ENCODE results near the gene SLC34A2.

The SLC34A2 gene

DNA sequence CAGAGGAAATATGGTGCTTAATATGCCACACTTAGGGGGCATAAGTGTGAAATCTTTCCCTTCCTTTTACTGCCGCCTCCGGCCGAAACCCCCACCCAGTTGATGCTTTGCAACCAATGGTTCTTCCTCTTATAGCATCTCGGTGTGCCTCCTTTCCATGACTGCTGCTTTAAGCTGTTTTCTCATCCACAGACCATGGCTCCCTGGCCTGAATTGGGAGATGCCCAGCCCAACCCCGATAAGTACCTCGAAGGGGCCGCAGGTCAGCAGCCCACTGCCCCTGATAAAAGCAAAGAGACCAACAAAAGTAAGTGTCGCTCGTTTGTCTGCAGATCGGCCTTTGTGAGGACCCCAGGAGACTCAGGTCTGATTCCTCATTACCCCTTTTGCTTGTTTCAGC is 6.7 kb downstream of the SLC34A2 start:
- no peak for DNase-seq

DNA sequence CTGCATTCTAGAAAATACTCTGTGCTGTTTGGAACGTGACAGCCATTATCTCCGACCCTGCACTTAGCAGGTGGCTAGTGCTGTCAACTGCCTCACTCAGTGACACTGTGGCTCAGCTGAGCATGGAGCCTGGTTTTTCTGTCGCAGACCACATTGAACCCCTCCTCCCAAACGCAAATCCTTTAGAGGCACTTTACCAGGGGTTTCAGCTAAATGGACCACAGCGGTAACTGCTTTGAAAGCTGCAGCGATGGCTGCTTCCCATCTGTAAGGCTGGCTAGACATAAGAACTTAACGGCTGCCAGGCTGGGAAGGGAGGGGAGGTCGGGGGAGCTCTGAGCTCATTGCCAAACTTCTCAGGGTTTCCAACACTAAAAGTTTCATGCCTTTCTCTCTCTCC is 8.1 kb downstream of the SLC34A2 start:
- DNase-seq, result no peak

DNA sequence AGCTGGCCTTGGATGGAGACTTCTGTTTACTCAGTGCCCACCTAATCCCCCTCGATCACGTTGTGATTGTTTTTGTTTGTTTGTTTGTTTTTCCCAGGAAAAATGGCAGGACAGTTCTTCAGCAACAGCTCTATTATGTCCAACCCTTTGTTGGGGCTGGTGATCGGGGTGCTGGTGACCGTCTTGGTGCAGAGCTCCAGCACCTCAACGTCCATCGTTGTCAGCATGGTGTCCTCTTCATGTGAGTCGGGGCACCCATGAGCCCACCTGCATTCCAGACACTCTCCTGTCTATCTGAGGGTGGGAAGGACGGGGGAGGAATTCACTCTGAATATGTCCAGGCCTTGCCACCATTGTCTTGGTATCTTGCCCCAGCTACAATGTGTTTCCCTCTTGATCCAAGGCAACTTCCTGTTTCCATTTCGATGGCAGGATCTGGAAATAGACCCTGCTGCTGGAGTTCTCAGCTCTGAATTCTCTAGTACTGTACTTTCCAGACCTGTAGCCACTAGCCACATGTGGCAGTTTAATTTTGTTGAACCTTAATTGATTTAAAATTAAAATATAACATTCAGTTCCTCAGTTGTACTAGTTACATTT is 10.5 kb downstream of the SLC34A2 start:
- DNase-seq, result no peak

DNA sequence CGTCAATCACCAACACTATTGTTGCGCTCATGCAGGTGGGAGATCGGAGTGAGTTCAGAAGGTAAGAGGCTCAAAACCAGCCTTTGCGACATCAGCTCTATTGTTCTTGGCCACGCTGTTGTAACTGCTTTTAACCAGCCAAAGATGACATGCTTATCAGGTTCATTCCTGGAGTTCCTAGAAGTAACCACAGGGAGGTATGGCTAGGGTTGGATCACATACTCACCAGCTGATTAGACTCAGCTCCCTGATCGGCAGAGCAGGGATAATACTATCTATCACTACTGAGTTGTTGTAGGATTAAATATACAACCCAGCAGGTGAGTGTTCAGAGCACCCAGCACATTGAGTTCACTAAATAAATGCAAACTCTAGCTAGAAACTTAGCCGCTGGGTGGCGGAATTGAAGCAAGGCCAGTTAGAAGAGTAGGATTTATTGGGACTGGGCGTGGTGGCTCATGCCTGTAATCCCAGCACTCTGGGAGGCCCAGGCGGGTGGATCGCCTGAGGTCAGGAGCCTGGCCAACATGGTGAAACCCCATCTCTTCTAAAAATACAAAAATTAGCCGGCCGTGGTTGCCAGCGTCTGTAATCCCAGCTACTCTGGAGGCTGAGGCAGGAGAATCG is 12.4 kb downstream of the SLC34A2 start:
- DNase-seq, result no peak

DNA sequence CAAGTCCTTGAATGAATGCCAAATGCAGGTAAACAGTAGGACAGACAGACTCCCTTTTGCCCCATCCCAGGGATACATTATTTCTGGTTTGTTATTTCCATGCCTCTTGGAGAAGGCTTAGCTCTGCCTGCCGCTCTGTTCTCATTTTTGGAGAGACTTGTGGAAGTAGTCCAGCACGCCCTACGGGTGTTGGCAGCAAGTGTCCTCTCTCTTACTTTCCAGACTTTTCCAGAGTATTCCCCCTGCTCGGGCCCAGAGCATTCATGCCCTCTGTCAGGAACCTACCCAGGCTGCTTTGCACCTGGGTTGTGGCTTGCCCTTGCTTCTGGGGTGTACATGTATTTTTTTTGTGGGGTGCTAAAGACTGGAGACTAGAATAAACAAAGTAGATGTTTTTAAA is 15.3 kb downstream of the SLC34A2 start:
- DNase-seq, result no peak

DNA sequence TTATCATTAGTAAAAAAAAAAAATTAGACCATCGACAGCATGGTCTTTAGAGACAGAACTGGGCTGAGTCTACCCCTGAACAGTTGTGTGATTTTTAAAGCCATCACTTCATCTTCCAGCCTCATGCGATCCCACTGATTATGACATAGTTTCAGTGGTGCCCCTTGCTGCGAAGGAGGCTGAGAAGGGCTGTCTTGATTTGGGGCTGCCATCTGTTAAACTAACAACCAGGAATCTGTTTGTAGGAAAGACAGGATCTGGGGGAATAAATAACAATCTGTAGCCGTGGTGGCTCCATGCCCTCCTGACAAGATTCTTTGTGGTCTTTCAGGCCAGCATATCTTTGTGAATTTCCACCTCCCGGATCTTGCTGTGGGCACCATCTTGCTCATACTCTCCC is 17.1 kb downstream of the SLC34A2 start:
- DNase-seq, result no peak

DNA sequence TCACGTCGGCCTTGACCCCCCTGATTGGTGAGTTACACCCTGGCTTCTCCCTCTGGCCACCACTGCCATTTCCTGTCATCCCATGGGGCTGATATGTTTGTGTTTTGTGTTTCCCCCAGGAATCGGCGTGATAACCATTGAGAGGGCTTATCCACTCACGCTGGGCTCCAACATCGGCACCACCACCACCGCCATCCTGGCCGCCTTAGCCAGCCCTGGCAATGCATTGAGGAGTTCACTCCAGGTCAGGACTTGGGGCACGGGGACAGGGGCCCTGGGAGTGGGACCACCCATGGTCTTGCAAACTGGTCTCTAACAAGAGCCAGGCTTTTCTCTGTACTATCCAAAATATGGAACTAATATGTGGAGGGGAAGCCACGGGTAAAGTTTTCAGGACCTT is 18.7 kb downstream of the SLC34A2 start:
- DNase-seq, result no peak

DNA sequence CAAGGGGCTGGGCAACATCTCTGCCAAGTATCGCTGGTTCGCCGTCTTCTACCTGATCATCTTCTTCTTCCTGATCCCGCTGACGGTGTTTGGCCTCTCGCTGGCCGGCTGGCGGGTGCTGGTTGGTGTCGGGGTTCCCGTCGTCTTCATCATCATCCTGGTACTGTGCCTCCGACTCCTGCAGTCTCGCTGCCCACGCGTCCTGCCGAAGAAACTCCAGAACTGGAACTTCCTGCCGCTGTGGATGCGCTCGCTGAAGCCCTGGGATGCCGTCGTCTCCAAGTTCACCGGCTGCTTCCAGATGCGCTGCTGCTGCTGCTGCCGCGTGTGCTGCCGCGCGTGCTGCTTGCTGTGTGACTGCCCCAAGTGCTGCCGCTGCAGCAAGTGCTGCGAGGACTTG is 20.6 kb downstream of the SLC34A2 start:
- no peak for DNase-seq

DNA sequence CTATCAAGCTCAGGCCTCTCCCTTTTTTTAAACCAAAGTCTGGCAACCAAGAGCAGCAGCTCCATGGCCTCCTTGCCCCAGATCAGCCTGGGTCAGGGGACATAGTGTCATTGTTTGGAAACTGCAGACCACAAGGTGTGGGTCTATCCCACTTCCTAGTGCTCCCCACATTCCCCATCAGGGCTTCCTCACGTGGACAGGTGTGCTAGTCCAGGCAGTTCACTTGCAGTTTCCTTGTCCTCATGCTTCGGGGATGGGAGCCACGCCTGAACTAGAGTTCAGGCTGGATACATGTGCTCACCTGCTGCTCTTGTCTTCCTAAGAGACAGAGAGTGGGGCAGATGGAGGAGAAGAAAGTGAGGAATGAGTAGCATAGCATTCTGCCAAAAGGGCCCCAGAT is 21.5 kb downstream of the SLC34A2 start:
- DNase-seq, result no peak

DNA sequence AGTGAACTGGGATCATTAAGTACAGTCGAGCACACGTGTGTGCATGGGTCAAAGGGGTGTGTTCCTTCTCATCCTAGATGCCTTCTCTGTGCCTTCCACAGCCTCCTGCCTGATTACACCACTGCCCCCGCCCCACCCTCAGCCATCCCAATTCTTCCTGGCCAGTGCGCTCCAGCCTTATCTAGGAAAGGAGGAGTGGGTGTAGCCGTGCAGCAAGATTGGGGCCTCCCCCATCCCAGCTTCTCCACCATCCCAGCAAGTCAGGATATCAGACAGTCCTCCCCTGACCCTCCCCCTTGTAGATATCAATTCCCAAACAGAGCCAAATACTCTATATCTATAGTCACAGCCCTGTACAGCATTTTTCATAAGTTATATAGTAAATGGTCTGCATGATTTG is 22.3 kb downstream of the SLC34A2 start:
- no peak for DNase-seq

DNA sequence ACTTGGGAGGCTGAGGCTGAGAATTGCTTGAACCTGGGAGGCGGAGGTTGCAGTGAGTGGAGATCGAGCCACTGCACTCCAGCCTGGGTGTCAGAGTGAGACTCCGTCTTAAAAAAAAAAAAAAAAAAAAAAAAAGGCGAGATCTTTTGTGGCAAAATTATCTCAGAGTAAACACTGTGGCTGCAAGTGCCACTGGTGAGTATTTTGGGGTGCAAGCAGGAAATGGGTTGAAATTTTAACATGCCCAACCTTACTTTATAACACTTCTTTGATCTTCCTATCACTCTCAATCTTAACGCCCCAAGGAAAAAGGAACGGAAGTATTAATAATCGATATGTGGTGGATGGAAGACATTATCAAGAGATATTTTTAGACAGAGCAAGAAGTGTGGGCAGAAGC is 32.1 kb downstream of the SLC34A2 start:
- DNase-seq, result no peak

DNA sequence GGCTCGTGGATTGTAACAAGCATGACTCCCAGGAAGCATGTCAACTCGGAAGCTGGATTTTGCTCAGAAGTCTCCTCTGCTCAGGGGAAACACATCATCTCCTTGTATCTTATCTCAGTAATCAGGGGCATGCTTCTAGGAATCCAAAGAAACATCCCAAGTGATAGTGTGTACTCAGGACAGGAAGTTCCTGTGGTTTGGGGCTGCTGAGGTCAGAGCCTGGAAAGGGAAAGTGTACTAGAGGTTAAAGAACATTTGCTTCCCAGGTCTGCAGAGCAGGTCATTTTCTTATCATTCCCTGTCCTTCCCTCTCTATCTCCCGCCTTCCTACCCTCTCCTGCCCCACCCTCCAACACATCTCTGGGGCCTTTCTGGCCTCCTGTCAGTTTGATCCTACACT is 38.8 kb downstream of the SLC34A2 start:
- DNase-seq, result no peak

DNA sequence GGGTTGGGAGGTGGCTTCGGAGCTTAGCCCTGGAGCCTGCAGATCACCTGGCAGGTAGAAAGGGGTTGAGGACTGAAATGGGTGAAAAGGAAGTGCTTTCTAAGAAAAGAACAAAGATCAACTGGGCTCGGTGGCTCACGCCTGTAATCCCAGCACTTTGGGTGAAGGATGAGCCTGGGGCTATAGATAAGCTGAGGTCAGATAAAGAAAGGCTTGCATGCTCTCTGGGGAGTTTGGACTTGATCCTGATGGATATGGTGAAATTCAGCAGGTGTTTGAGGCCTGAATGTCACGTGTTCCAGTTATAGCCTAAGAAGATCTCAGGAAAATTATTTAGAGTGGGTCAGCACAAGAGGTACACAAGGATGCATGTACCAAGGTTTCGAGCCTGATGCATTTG is 40.8 kb downstream of the SLC34A2 start:
- DNase-seq, result no peak

DNA sequence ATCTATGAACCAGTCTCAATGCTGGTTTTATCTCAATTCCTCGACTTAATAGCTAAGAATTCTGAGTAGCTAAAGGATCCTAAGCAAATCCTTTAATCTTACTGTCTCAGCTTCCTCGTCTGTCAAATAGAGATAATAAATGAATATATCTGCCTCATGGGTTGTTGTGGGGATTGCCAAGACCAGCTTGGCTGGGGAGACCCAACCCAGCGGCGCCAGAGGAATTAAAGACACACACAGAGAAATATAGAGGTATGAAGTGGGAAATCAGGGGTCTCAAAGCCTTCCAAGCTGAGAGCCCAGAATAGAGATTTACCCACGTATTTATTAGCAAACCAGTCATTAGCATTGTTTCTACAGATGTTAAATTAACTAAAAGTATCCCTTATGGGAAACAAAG is 41.9 kb downstream of the SLC34A2 start:
- DNase-seq, result no peak

DNA sequence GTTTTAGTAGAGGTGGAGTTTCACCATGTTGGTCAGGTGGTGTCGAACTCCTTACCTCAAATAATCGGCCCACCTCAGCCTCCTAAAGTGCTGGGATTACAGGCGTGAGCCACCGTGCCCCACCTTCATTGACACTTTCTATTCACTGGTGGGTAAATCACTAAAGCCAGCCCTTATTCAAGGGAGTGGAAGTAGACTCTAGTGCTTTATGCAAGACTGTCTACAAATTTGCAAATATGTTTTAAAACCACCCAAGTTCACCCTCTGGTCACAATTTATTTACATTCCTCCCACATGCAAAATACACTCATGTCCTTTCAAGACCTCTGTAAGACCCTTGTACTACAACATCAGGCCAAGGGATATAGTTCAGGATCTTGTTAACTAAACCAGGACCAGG is 45.0 kb downstream of the SLC34A2 start:
- no peak for DNase-seq

DNA sequence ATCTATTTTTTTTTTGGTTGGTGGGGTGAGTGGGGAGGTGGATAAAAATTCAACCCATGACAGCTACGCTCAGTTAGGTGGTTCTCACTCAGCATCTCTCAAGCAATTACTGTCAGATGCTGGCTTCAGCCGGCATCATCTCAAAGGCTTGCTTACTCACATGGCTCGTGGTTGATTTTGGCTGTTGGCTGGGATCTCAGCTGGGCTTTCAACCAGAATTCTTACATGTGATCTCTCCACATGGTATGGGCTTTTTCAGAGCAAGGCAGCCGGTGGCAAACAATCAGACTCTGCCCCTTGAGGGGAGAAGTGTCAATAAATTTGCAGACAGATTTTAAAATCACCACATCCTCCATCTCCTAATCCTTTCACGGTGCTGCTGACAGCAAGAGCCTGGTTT is 47.2 kb downstream of the SLC34A2 start:
- no peak for DNase-seq

DNA sequence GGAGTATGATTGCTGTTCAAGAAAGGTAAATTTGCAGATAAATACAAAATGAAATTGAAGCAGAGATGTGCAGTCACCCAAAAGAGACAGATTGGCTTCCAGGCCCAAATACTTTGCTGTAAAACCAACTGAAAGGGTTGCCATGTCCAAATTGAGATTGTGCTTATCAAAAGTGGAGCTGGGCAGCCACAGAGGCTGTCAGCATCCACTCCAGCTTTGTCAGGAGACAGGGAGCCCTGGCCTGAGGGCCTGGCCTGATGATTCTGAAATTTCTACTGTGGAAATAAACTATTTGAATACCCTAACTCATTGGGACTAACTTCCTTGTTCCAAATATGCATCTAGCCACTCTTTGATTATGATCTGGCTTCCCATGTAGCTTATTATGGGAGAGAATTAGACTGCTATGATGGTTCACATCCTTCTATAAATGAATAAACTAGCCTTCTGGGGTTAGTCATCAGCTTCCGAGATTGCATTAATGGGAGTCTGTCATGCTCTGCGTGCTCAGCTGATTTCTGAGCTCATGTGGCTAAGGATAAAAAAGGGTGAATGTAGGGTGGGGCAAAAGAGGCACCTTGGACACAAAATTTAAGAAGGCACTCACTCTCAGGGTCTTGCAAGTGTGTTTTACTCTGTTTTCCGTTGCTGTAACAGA is 48.2 kb downstream of the SLC34A2 start:
- DNase-seq, result no peak

DNA sequence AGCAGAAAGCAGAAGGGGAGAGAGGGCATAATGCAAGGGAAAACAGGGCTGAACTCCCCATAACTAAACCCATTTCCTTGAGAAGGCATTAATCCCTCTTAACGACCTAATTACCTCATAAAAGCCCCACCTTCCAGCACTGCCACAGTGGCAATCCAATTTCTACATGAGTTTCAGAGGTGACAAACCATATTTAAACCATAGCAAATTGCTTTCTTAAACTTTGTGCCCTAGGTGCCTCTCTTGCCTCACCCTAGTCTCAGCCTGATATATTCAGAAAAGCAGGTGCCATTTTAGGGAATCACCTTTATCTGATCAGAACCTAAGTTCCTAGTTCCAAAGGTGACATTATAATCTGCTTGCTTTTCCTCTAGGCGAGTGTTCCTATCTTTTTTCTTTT is 48.9 kb downstream of the SLC34A2 start:
- no peak for DNase-seq

DNA sequence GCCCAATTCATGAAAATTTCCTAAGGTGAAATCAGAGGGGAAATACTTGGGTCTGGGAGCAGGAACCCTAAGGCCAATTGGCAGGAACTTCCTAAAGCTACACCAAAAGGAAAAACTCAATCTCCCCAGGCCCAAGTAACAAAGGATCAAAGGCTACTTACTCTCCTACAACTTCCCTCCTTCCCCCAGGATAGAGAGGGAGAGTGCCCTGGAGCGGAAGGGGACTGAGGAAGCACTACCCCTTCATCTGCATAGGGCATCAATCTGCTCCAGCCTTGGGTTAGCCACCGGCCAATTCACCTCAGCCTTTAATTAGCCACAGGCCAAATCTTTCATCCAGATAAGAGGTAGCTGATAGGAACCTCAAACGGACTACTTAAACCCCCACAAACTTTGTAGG is 55.0 kb downstream of the SLC34A2 start:
- DNase-seq, result no peak

DNA sequence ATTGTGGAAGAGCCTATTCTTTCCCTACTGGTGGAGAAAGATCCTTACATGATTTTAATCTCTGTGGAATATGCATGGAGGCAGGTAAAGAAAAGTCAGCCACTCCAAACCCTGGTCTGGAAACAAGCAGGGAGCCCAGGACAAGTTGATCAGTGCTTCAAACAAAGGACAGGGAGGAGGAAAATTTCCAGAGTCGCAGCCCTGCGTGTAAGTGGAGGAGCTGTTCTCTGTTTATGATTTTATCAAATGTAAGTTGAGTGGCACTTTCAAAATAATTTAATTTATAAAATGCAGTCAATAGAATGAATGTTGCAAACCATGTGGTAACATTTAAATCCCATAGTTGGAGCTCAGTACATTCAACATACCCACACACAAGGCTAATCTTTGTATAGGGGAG is 57.0 kb downstream of the SLC34A2 start:
- DNase-seq, result no peak

DNA sequence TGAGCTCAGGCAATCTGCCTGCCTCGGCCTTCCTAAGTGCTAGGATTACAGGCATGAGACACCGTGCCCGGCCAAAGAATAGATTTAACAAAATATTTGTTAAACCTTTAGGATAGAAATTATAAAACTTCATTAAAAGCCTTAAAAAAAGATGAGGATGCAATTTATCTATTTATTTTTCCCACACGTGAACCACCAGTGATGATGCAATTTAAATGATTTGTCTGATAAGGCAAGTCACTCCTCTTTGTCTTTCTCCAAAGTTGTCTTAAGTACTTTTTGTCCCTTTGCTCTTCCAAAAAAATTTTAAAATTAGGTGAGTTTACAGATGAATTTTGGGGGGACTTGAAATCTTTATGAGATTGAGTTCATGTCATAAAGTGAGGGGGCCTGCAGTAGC is 58.2 kb downstream of the SLC34A2 start:
- DNase-seq, result no peak

DNA sequence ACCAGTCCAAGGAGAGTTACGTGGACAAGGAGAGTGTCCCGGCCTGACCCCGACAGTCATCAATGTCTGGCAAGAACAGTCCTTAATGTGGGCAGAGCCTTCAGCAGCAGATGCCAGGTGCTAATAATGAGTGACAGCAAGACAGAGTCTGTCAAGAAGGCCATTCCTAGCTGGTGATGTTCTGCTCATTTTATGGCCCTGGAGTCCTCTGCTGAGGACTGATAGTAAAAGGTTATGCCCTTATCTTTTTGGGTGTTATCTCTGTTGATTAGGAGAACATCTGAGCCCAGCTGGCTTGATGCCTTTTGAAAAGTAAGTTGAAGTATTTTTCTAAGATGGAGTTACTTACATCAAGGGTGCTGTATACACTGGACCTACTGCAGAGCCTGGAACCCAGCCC is 67.3 kb downstream of the SLC34A2 start:
- DNase-seq, result no peak

DNA sequence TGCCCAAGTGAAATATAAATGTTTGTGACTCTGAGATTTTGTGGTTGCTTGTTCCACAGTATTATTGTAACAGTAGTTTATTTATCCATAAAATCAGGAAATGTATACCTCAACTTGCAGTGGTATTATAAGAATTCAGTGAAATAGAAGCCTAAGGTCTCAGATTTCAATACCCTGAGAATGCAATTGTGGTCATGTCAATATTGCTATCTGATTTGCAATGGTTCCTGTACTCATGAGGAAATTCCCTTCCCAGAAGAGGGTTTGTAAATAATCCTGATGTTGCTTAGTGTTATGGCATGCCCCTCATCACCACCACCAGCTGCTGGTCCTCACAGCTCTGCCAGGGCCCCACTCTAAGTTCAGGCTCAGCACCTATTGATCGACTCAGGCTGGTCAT is 67.8 kb downstream of the SLC34A2 start:
- DNase-seq, result no peak

DNA sequence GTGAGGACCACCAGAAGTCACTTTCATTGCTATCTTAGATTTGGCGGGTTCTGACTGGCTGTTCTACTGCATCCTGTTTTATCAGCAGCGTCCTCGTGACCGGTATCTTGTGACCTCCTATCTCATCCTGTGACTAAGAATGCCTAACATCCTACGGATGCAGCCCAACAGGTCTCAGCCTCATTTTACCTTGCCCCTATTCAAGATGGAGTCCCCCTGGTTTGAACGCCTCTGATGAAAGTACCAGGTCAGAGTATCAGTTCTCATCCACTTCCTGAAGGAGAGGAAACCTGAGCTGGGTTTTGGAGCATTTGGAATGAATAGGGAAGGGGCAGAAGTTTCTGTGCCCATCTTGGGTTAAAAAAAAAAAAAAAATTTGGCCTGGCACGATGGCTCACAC is 70.2 kb downstream of the SLC34A2 start:
- no peak for DNase-seq
